Stimulated activated CD8-positive, alpha-beta memory T cell treated with anti-CD3 and anti-CD28 coated beads, Interleukin-7, amount 100 ng/mL, for 4 hours (primary cell): ENCODE results near the gene KCNE2.

ENCODE experiments used
- DNase-seq, 2 donors: peaks; one replicate each; pipeline ENCODE4 v3.0.0-alpha.2; 2020; ENCODE audit warnings: low read depth in 2 of 2

Gene KCNE2

DNA sequence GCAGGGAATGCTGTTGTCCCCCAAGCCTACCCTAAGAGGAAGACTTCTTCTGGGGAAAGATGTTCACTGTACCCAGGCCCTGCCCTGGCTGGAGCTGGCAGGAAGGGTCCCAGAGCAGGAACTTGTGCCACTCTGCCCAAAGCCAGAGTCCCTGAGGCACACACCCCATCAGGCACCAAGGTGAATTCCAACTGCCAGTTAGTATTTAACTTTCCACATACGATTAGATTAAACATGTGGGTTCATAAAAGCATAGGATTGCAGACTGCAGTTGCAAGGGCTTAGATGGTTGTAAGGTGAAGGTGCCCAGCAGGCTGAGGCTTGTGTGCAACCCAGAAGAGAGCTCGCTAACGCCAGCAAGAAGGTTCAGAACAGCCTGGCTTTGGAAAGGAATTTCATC, at the start of gene KCNE2:
Gene KCNE2, plus strand, starts transcription at position 274 of the 400 bp plus-strand sequence. CDS start 6,473 bp downstream, outside the sequence.
- DNase-seq, result no peak

DNA sequence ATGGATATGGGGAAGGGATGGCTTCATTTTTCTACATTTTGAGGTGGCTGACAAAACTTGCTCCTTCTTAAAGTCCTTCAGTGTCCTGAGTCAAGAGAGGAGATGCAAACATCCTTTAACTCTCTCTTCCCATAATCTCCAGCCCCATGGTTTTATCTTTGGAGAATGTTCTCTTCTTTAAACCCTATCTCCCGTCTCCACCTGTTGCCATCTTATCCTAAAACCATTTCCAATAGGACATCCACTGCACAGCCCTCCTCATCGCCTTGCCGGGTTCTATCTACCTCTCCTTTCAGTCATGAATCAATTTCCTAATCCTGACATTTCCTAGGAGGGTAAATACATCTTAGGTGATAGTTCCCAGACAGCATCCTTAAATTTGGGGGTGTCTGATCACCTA, 44.2 kb upstream of the KCNE2 start:
- DNase-seq, result no peak

DNA sequence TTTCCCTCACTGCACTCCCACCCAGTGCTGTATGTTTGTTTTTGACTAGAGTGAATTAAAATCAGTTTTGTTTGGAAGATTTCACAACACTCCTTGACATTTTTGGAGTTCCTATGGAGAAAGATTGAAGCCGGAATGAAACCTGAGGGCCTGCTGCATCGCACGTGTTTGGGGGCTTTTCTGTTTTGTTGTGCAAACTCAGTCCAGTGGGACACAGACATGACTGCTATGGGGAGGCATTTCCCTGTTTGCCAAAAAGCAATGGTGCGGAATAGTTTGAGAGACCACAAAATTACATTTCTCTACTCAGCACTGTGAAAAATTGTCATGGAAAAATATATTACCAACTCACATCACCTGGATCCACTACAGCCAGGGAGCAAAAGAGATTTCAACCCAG, 43.8 kb upstream of the KCNE2 start:
- no peak for DNase-seq

GRCh38 chr21:34330055-34330454, 33.8 kb upstream of the KCNE2 start:
- DNase-seq, result no peak

GRCh38 chr21:34331726-34332125, 32.1 kb upstream of the KCNE2 start:
- no peak for DNase-seq

DNA sequence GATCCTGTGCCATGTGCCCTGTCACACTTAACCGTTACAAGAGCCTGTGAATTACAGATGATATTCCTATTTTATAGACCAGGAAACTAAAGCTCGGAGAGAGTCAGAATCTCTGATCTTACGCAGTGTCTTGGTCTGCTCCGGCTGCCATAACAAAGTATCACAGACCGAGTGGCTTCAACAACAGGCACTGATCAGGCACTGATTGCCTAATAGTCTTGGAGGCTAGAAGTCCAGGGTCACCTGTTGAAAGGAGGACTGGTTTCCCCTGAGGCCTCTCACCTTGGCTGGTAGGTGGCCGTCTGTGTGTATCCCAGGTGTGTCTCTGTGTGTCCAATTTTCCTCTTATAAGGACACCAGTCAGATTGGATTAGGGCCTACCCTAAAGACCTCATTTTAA, 31.5 kb upstream of the KCNE2 start:
- DNase-seq, result no peak

DNA sequence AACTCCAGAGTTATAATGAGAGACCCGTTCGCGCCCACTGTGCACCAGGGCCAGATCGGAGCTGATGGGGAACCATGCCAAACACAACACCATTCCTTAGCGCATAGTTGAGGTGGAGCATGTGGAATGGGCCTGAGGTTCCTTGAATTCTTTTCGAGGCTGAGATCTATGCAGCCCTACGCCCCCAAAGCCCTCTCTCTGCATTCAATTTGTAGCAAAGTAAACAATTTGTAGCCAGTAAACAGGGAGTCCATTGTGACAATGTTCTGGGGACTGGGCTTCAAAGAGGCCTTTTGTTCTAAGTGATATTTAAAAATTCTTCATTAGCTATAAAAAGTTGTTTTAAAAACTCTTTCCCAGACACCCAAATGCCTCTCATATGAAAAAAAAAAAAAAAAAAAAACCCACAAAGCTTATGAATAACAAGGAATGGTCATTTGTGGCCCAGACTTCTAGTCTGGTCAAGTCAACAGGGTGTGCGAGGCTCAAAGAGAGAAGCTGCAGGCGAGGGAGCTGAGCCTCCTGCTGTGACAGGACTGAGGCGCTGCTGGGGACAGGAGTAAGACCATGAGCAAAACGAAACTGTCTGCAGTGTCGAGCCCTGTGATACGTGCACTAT, 30.6 kb upstream of the KCNE2 start:
- no peak for DNase-seq

GRCh38 chr21:34335316-34335715, 28.5 kb upstream of the KCNE2 start:
- no peak for DNase-seq

DNA sequence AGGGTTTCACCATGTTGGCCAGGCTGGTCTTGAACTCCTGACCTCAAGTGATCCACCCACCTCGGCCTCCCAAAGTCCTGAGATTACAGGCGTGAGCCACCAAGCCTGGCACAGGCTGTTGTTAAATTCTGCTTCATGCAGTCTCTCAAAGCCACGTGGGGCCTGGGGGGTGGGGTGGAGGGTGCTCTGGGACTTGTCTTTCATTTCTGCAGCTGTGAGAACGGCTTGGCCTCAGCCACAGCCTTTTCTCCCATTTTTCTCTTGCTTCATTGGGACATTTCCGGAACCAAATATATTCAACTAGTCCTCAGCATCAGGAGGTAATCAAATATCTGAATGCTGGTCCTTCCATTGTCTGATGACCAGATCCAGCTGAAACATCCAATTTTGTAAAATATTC, 27.6 kb upstream of the KCNE2 start:
- DNase-seq, result no peak

DNA sequence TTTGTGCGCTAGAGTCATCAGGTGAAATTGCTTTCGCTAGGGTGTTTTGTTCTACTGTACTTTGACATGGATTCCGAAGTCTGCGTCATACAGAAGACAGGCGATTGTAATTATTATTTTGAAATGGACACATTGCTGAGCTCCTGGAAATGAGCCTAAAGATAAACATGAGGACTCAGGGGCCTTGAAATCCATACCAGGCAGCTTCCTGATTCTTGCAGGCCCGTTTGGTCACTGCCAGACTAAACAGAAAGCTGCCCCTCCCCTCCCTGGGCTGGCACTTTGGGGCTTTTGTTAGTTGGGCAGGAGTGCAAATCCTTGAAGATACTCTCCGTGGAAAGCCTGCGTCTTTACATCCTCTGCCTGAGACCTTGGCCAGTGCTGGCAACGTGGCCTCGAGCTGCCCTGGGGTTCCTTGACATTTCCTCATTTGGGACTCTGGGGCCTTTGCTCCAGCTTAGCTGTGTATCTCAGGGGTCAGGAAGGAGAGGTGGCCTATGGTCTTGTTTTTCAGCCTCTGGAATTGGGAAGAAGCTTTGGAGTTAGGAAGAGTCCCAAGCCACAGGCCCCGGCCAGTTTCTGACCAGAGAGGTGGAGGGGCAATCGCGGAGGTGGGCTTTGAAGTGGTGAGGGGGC, 26.9 kb upstream of the KCNE2 start:
- DNase-seq, result no peak

GRCh38 chr21:34337741-34338140, 26.1 kb upstream of the KCNE2 start:
- DNase-seq, result no peak

GRCh38 chr21:34338226-34338625, 25.6 kb upstream of the KCNE2 start:
- no peak for DNase-seq

GRCh38 chr21:34340061-34340460, 23.7 kb upstream of the KCNE2 start:
- no peak for DNase-seq

DNA sequence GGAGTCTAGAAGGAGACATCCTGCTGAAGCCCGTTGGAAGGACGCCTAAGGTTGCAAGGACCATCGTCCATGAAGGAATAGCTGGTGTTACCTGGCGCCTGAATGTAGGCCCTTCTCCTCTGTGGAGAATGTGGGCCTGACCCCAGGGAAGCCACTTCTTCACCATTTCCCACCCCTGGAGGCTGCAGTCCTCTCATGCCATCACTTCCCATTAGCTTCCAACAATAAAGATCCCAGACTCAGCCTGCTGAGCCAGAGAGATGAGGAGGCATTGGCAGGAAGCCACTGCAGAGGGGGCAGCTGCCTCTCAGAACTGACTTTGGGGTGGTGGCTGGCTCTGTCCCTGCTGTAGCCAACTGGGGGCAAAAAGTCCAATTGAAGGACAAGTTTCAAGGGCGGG, 21.3 kb upstream of the KCNE2 start:
- no peak for DNase-seq

- DNase-seq, result no peak
Observed at GRCh38 chr21:34343347-34343746, 20.5 kb upstream of the KCNE2 start.

DNA sequence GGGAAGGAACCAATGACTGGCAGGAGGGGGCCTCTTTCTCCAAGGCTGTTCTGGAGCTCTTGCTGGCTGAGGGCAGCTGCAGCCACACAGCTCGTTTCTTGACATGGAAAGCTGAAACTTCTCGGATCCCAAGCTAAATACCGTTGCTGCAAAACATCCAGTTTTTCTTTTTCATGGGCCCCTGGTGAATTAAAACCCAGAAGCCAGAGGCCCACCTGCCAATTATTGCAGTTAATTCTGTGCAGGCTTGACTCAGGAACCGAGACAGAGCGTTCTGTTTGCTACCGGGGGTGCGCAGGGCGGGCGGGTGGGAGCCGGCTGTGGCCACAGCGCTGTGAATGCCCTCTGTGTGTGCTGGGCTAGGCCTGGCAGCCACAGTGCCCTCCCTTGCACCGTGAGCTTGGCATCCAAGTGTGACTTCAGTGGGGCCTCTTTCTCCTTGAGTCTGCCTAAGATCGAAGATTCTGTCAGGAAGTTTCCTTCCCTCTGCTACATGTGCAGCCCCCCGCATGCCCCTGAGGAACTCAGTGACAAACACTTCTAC, 19.9 kb upstream of the KCNE2 start:
- no peak for DNase-seq

GRCh38 chr21:34344584-34344983, 19.2 kb upstream of the KCNE2 start:
- no peak for DNase-seq

GRCh38 chr21:34345091-34345871, 18.5 kb upstream of the KCNE2 start:
- DNase-seq, result no peak

DNA sequence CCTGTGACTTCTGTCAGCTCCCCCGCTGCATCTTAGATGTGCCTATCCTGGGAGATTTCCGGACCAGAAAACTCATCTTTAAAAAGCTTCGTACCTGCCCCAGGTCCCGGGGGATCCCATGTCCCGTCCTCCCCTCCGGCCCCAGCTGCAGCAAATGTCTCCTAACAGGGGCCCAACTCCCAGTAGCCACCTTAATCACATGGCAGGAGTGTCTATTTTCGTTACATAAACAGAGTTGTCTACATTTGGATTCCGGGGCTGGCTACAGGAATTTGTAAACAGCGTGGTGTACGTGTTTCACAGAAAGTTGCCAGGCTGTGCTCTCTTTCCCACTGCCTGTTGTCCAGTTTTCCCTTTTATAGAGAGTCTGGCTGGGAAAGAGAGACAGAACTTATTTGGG, 17.9 kb upstream of the KCNE2 start:
- no peak for DNase-seq

GRCh38 chr21:34348890-34349519, 14.8 kb upstream of the KCNE2 start:
- no peak for DNase-seq

DNA sequence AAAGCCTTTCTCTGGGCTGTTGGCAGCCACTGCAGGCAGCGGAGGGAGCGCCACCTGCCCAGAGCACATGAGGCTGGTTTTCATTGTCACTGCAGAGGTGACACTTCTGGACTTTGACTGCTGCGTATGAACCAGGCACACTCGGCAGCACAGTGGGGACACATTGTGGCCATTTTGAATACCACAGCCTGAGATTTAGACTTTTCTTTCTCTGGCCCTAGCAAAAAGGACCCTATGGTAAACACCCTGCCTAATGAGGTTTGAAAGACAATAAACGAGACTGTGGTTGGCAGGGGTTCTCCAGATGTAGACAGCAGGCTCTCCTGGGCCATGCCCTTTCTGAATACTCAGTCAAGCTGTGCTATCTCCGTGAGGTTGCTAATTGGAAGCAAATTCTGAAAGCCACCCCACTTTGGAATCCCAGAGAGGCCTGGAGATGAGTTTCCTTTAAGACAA, 12.0 kb upstream of the KCNE2 start:
- DNase-seq, result no peak

DNA sequence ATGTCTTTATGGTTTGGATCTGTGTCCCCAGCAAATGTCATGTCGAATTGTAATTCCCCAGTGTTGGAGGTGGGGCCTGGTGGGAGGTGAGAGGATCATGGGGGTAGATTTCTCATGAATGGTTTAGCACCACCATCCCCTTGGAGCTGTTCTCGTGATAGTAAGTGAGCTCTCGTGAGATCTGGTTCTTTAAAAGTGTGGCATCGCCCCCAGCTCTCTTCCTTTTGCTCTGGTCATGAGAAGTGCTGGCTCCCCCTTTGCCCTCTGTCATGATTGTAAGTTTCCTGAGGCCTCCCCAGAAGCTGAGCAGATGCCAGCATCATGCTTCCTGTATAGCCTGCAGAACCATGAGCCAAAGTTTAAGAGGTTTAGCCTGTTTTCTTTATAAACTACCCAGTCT, 11.2 kb upstream of the KCNE2 start:
- DNase-seq, result no peak
